Measurements from ENCODE around the gene KRT72.

- TF ChIP-seq POLR2A (IDR thresholded peaks at IDR 0.05) (no peak), CTCF (IDR thresholded peaks at IDR 0.05 in 4 of 5, conservative IDR thresholded peaks at IDR 0.05 in 1 of 5) (no peak)
Measured at GRCh38 chr12:52606096-52606495, 4.8 kb upstream of the KRT72 start.
